Vagina (tissue), 2 donors: ENCODE results near the gene ADAMTS17. TPM values are rescaled to one million over a fixed set of nuclear protein-coding genes. Genes with fewer than 3 reads are reported as not detected.

ENCODE experiments used
- DNase-seq, 2 donors: peaks; one replicate each; pipeline ENCODE4 v3.0.0-alpha.2; 2017; ENCODE audit errors: extremely low spot score in 2 of 2
- H3K27ac ChIP-seq: fragments of 200-600 bp; sonication (generic); one replicate; pipeline ENCODE4 v1.5.1; 2019
- H3K27me3 ChIP-seq: fragments of 200-600 bp; sonication (generic); one replicate; pipeline ENCODE4 v1.5.1; 2019
- H3K36me3 ChIP-seq, 2 donors: fragments of 200-600 bp; sonication (generic); one replicate each; pipeline ENCODE4 v1.5.1; 2017 to 2019
- H3K4me1 ChIP-seq: fragments of 200-600 bp; sonication (generic); one replicate; pipeline ENCODE4 v1.5.1; 2019
- H3K4me3 ChIP-seq, 2 donors: fragments of 200-600 bp; sonication (generic); 1 replicate in 1 of 2; 2 replicates in 1 of 2; pipeline ENCODE4 v1.5.1; 2016 to 2019
- H3K9me3 ChIP-seq: fragments of 200-600 bp; sonication (generic); one replicate; pipeline ENCODE4 v1.5.1; 2019
- CTCF ChIP-seq, 3 experiments: fragments of 450-650 bp in 2 of 3; fragments of 200-600 bp in 1 of 3; sonication (generic) in 1 of 3; IDR thresholded peaks; one replicate each; pipeline ENCODE4 v1.5.1; 2017 to 2019; ENCODE audit warnings: antibody characterized with exemption in 3 of 3, mild to moderate bottlenecking in 2 of 3, moderate library complexity in 2 of 3
- POLR2A ChIP-seq, 2 donors: fragments of 450-650 bp; IDR thresholded peaks; one replicate each; pipeline ENCODE4 v1.6.1; 2017; ENCODE audit warnings: antibody characterized with exemption in 2 of 2, mild to moderate bottlenecking in 2 of 2, moderate library complexity in 2 of 2
- POLR2AphosphoS5 ChIP-seq, 2 donors: sonication (generic); formaldehyde crosslinking; IDR thresholded peaks; one replicate each; pipeline ENCODE4 v1.9.0; 2017; ENCODE audit warnings: antibody characterized with exemption in 2 of 2, mild to moderate bottlenecking in 2 of 2, low read depth in 1 of 2; ENCODE audit not compliant: insufficient read depth in 1 of 2
- intact Hi-C: fragments of 100-400 bp; cut with DNase I; formaldehyde crosslinking; loops from one replicate; pipeline ENCODE4 v1.15.1; 2023
- total RNA-seq: library from RNA; depleted of rRNA; stranded (reverse); fragments of >200 nt; gene quantifications from one replicate; pipeline ENCODE4 v1.2.3, GENCODE V29; 2016

Gene ADAMTS17
- total RNA-seq, 1 donor from 2014 or later, result 16.0 TPM

GRCh38 chr15:100186366-100186765, 155.4 kb downstream of the ADAMTS17 start:
- intact Hi-C loops, result no loop called here
- Histone ChIP-seq H3K27ac (no peak overlapping the region), H3K36me3 (no peaks in the 10 kb centered on the region), H3K9me3 (no peaks in the 10 kb centered on the region), H3K4me1 (peaks cover 3% of the 10 kb centered on the region), H3K4me3 (no peak overlapping the region), H3K27me3 (no peaks in the 10 kb centered on the region)
- no peak for TF ChIP-seq POLR2AphosphoS5 (IDR thresholded peaks at IDR 0.05; ENCODE audit: insufficient read depth in 1 of 2, low read depth in 1 of 2)
- no peak for TF ChIP-seq POLR2A (IDR thresholded peaks at IDR 0.05)
- no peak for TF ChIP-seq CTCF (IDR thresholded peaks at IDR 0.05)
- DNase-seq, result peak; percentile 7 to 44

GRCh38 chr15:100183921-100184495, 157.8 kb downstream of the ADAMTS17 start:
- Histone ChIP-seq H3K9me3 (no peaks in the 10 kb centered on the region), H3K4me3 (no peak overlapping the region), H3K27ac (no peak overlapping the region), H3K36me3 (no peaks in the 10 kb centered on the region), H3K27me3 (no peaks in the 10 kb centered on the region), H3K4me1 (no peaks in the 10 kb centered on the region)
- TF ChIP-seq POLR2AphosphoS5 (IDR thresholded peaks at IDR 0.05; ENCODE audit: insufficient read depth in 1 of 2, low read depth in 1 of 2) (no peak), POLR2A (IDR thresholded peaks at IDR 0.05) (no peak), CTCF (IDR thresholded peaks at IDR 0.05) (no peak)
- peak; percentile 70 to 74 for DNase-seq
- intact Hi-C loops, result no loop called here

GRCh38 chr15:100180921-100181320, 160.9 kb downstream of the ADAMTS17 start:
- Histone ChIP-seq H3K4me1 (no peaks in the 10 kb centered on the region), H3K27ac (no peak overlapping the region), H3K27me3 (no peaks in the 10 kb centered on the region), H3K4me3 (no peak overlapping the region), H3K36me3 (no peaks in the 10 kb centered on the region), H3K9me3 (no peaks in the 10 kb centered on the region)
- DNase-seq, result peak; percentile 62 to 74
- intact Hi-C loops, result no loop called here
- TF ChIP-seq POLR2A (IDR thresholded peaks at IDR 0.05), result no peak

- Histone ChIP-seq H3K36me3 (no peaks in the 10 kb centered on the region), H3K27ac (no peak overlapping the region), H3K9me3 (peaks cover 11% of the 10 kb centered on the region), H3K4me3 (no peak overlapping the region), H3K4me1 (no peaks in the 10 kb centered on the region), H3K27me3 (no peaks in the 10 kb centered on the region)
- intact Hi-C loops, result no loop called here
- peak; percentile 58 to 81 for DNase-seq
- TF ChIP-seq POLR2A (IDR thresholded peaks at IDR 0.05) (no peak), CTCF (IDR thresholded peaks at IDR 0.05) (no peak), POLR2AphosphoS5 (IDR thresholded peaks at IDR 0.05; ENCODE audit: insufficient read depth in 1 of 2, low read depth in 1 of 2) (no peak)
These were observed 166.2 kb downstream of the ADAMTS17 start for GRCh38 chr15:100175406-100176114.

GRCh38 chr15:100174904-100175275, 166.9 kb downstream of the ADAMTS17 start:
- H3K4me1 ChIP-seq, result no peaks in the 10 kb centered on the region
- TF ChIP-seq POLR2A (IDR thresholded peaks at IDR 0.05) (no peak), POLR2AphosphoS5 (IDR thresholded peaks at IDR 0.05; ENCODE audit: insufficient read depth in 1 of 2, low read depth in 1 of 2) (no peak)
- intact Hi-C loops, result no loop called here

More at GRCh38 chr15:100174904-100175275, 166.9 kb downstream of the ADAMTS17 start:
- Histone ChIP-seq H3K27ac (no peak overlapping the region), H3K27me3 (no peaks in the 10 kb centered on the region), H3K9me3 (peaks cover 11% of the 10 kb centered on the region), H3K4me3 (no peak overlapping the region), H3K36me3 (no peaks in the 10 kb centered on the region)
- DNase-seq, result peak in 1 of 2 donors; percentile 55
